Lower leg skin (tissue), 4 donors: Measurements from ENCODE around the gene GYPC. TPM values are rescaled to one million over a fixed set of nuclear protein-coding genes. Genes with fewer than 3 reads are reported as not detected.

ENCODE experiments used
- DNase-seq, 2 donors: peaks; one replicate each; pipeline ENCODE4 v3.0.0-alpha.2; 2019; ENCODE audit warnings: low spot score in 2 of 2
- H3K4me3 ChIP-seq: fragments of 200-600 bp; sonication (generic); 2 replicates; pipeline ENCODE4 v1.5.1; 2017; ENCODE audit warnings: mild to moderate bottlenecking, low read depth; ENCODE audit not compliant: poor library complexity, severe bottlenecking
- POLR2A ChIP-seq, 2 donors: fragments of 450-650 bp; IDR thresholded peaks; one replicate each; pipeline ENCODE4 v1.6.1; 2016 to 2017; ENCODE audit warnings: antibody characterized with exemption in 2 of 2, mild to moderate bottlenecking in 1 of 2, moderate library complexity in 1 of 2
- WGBS, 2 donors: methylation state at CpG; one replicate each; pipeline ENCODE4 v1.1.5; 2018; 5-methylcytosine and 5-hydroxymethylcytosine counted together
- intact Hi-C: fragments of 100-400 bp; cut with DNase I; formaldehyde crosslinking; loops from one replicate; pipeline ENCODE4 v1.15.0; 2023; ENCODE audit warnings: low total_unique reads
- total RNA-seq, 4 donors: library from RNA; depleted of rRNA; stranded (reverse); fragments of >200 nt; gene quantifications; one replicate each; pipeline ENCODE4 v1.1.0, GENCODE V29; 2016
- TF ChIP-seq, protein P1 (sequence below), 3 donors: fragments of 450-650 bp; IDR thresholded peaks; one replicate each; pipeline ENCODE4 v1.5.1; 2016; ENCODE audit warnings: antibody characterized with exemption in 3 of 3, mild to moderate bottlenecking in 3 of 3, moderate library complexity in 2 of 3

The GYPC gene
- total RNA-seq, 4 donors from 2014 or later = 16.9 to 55.6 (median 21.7) TPM

DNA sequence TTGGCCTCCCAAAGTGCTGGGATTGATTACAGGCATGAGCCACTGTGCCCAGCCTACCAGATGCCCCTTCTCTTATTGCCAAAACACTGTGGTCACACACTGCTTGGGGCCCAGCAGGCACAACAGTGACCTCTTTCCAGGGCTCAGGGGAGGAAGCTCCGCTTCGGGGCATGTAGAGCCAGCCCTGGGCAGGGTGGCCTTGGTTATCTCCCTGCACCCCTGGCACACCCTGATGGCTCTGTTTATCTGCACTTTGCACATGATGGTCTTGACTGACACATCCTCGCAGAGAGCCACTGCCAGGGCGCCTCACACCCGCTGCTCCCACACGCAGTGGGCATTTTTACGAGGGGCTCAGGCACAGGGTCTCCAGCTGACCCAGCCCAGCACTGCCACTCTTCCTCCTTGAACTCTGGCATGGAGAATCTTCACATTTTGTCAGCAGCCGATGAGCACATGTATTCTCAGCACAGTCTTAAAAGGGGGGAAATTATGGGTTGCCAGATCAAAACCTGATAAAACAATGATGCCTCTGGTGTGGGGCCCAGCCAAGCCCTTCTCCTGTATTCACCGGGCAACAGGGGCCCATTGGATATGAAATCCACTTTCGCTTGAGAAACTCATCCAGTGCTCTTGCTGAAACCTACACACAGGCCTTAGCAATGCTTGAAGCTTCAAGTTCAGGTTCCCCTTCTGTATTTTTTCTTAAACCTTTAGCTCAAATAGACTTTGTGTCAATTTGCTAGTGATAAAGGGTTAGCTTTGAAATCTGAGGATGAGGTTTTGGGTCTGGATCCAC, 5.9 kb downstream of the GYPC start:
- no peak for TF ChIP-seq POLR2A (IDR thresholded peaks at IDR 0.05)
- TF ChIP-seq, protein P1, sequence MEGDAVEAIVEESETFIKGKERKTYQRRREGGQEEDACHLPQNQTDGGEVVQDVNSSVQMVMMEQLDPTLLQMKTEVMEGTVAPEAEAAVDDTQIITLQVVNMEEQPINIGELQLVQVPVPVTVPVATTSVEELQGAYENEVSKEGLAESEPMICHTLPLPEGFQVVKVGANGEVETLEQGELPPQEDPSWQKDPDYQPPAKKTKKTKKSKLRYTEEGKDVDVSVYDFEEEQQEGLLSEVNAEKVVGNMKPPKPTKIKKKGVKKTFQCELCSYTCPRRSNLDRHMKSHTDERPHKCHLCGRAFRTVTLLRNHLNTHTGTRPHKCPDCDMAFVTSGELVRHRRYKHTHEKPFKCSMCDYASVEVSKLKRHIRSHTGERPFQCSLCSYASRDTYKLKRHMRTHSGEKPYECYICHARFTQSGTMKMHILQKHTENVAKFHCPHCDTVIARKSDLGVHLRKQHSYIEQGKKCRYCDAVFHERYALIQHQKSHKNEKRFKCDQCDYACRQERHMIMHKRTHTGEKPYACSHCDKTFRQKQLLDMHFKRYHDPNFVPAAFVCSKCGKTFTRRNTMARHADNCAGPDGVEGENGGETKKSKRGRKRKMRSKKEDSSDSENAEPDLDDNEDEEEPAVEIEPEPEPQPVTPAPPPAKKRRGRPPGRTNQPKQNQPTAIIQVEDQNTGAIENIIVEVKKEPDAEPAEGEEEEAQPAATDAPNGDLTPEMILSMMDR (IDR thresholded peaks at IDR 0.05) = no peak
- 77 to 91% methylated on average over 8 to 10 of the region's 10 CpGs for WGBS, 2 donors
- intact Hi-C loops = no loop called here

DNA sequence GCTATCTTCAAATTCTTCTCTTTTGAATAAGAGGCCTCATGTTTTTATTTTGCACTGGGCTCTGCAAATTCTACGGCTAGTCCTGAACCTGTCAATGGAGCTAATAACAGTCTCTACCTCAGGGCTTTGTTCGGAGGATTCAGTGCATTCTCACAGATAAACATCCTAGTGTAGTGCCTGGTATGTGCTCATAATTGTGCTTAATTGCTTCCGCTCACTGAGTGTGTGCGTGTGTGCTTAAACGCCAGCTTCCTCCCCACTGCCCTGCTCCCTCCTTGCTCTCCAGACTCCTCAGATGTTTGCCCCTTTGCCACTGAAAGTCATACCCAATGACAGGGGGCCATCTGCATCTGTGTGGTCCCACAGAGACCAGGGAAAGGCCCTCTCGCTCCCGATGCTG, 6.7 kb downstream of the GYPC start:
- intact Hi-C loops = no loop called here
- WGBS, 2 donors = 75 to 80% methylated on average over 7 of the region's 7 CpGs
- TF ChIP-seq, protein P1 (IDR thresholded peaks at IDR 0.05) = no peak
- no peak for TF ChIP-seq POLR2A (IDR thresholded peaks at IDR 0.05)
- H3K4me3 ChIP-seq = no peak overlapping the region
- DNase-seq = no peak

More for the DNA sequence above, 5.9 kb downstream of the GYPC start:
- DNase-seq = no peak
- no peak overlapping the region for H3K4me3 ChIP-seq

DNA sequence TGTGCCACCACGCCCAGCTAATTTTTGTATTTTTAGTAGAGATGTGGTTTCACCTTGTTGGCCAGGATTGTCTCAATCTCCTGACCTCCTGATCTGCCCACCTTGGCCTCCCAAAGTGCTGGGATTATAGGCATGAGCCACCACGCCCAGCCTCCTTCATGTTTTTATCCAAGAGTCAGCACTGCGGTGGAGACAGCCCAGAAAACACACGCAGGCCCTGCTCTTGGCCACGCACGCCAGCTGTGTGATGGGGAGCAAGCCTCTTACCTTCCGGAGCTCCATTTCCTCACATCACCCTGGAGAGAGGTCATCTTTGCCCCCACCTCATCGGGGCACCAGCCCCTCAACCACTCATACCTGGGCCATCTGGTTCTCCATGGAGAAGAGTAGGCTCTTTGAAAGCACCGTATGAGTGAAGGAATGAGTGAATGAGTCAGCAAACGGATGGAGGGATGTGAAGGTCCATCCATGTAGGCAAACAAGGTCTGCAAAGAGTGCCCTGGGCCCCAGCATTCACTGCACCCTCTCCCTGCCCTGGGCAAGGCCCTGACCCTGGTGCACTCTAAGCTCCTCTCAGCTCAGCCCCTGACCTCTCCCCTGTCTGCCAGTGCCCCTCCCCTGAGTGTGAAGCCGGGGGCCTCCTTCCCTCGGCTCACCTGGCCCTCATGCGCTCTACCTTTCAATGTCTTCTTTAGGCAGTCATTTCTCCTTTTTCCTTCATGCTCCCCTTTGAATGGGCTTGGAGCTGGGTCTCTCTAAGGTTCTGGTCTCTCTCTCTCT, 7.4 kb downstream of the GYPC start:
- no peak for DNase-seq
- TF ChIP-seq, protein P1 (IDR thresholded peaks at IDR 0.05) = no peak
- TF ChIP-seq POLR2A (IDR thresholded peaks at IDR 0.05) = no peak
- intact Hi-C loops = no loop called here
- 83 to 88% methylated on average over 13 of the region's 13 CpGs for WGBS, 2 donors
- H3K4me3 ChIP-seq = no peak overlapping the region

DNA sequence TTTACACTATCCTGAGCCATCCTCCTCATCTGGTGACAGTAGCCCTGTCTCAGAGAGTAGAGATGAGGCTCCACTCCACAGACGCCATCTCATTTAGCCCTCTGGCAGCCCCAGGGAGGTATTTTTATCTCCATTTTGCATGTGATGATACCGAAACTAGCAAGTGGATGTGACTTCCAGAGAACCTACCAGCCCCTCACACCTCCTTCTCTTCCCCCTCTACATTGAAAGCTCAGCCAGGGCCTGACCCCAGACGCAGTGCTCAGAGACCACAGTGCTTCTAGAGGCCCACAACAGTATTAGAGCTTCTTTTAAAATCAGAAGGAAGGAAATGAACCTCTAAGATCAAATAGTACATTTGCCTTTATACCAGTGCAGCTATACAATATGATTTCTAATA, 8.3 kb downstream of the GYPC start:
- H3K4me3 ChIP-seq = no peak overlapping the region
- no peak for DNase-seq
- TF ChIP-seq, protein P1 (IDR thresholded peaks at IDR 0.05) = no peak
- TF ChIP-seq POLR2A (IDR thresholded peaks at IDR 0.05) = no peak
- 60 to 68% methylated on average over 3 of the region's 3 CpGs for WGBS, 2 donors
- intact Hi-C loops = no loop called here

DNA sequence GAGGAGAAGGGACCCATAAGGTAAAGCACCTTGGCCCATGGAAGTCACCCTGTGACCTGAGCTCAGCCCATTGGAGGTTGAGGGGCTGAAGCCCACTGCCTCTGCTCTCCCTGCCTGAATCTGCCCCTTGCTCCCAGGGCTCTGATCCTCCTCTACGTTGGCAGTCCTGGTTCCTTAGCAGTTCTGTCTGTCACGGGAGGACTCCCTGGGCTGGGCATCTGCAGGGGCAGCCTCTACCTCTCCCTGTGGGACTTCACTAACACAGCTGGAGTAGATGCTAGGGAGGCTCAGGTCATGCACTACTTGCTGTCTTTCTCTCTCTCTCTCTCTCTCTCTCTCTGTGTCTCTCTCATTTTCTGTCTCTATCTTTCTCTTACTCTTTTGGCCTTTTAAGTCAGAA, 8.7 kb downstream of the GYPC start:
- H3K4me3 ChIP-seq = no peak overlapping the region
- intact Hi-C loops = no loop called here
- 79 to 86% methylated on average over 2 of the region's 2 CpGs for WGBS, 2 donors
- TF ChIP-seq, protein P1 (IDR thresholded peaks at IDR 0.05) = no peak
- no peak for TF ChIP-seq POLR2A (IDR thresholded peaks at IDR 0.05)
- DNase-seq = no peak
